Liver (tissue), 3 donors: ENCODE results near the gene CD55.

ENCODE experiments used
- CTCF ChIP-seq: fragments of 150-350 bp; IDR thresholded peaks from 2 replicates; pipeline ENCODE4 v1.5.1; 2017; ENCODE audit warnings: improper control_type of control experiment, low read depth, low read length; ENCODE audit not compliant: missing input control
- RAD21 ChIP-seq, 2 donors: IDR thresholded peaks; 2 replicates each; pipeline ENCODE4 v1.6.1; 2016; ENCODE audit warnings: antibody characterized with exemption in 2 of 2, mild to moderate bottlenecking in 2 of 2
- donor health status: healthy.
- donor health status: healthy.

- TF ChIP-seq CTCF (no peak), RAD21 (IDR thresholded peaks at IDR 0.05) (no peak)
Observed at GRCh38 chr1:207346513-207346912, 25.0 kb downstream of the CD55 start.
